ENCODE data around the gene GALP.
"Not testable (repeated sequence)": the region's sequence is repeated elsewhere in the genome, so short reads cannot be mapped to it uniquely, and the experiment has no call there.

The GALP gene

DNA sequence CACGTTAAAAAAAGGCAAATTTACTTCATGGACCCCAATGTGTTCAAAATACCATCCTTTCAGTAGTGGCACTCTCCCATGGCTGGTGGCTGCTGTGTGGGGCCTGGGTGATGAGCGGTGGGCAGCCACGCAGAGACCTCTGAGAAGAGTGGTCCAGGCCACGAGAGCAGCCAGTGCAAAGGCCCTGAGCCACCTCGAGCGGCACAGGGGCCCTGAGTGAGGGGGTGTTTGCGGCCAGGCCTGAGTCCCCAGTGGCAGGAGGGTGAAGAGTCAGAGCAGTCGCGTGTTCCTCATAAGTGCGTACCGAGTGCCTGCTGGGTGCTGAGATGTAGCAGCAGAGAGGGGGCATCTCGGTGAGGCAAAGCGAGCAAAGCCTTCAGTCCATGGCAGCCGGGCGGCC, 27.7 kb upstream of the GALP start:
- no peak for DNase-seq (ENCODE audit: low read depth)

DNA sequence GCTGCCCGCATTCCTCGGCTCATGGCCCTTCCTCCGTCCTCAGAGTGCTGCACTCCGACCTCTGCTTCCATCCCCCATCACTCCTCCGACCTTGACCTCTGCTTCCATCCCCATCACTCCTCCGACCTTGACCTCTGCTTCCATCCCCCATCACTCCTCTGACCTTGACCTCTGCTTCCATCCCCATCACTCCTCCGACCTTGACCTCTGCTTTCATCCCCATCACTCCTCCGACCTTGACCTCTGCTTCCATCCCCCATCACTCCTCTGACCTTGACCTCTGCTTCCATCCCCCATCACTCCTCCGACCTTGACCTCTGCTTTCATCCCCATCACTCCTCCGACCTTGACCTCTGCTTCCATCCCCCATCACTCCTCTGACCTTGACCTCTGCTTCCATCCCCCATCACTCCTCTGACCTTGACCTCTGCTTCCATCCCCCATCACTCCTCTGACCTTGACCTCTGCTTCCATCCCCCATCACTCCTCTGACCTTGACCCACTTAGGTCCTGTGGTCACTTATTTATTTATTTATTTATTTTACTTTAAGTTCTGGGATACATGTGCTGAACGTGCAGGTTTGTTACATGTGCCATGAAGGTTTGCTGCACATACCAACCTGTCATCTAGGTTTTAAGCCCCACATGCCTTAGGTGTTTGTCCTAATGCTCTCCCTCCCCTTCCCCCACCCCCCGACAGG, 26.7 kb upstream of the GALP start:
- DNase-seq (ENCODE audit: low read depth) = not testable (repeated sequence)

DNA sequence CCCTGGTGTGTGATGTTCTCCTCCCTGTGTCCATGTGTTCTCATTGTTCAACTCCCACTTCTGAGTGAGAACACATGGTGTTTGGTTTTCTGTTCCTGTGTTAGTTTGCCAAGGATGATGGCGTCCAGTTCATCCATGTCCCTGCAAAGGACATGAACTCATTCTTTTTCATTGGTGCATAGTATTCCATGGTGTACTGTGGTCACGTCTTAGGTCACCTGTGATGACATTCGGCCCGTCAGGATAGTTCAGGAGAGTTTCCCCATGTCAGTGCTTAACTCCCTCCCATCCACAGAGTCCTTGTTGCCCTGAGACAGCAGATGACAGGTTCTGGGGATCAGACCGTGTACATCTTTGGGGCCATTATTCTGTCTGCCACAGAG, 26.2 kb upstream of the GALP start:
- no peak for DNase-seq (ENCODE audit: low read depth)

GRCh38 chr19:56150358-56150757, 25.4 kb upstream of the GALP start:
- DNase-seq (ENCODE audit: low read depth) = no peak

DNA sequence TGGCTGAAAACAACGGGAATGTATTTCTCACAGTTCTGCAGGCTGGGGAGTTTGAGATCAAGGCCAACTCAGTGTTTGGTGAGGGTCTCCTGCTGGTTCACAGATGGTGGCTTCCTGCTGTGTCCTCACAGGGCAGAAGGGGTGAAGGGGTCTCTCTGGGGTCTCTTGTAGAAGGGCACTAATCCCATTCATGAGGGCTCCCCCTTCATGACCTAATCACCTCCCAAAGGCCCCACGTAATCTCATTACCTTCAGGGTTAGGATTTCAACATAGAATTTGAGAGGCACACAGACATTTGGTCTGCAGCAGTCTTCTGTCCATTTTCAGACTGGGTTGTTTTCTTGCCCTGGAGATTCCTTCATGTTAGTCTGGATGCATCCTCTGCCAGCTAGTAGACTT, 23.2 kb upstream of the GALP start:
- no peak for DNase-seq (ENCODE audit: low read depth)

DNA sequence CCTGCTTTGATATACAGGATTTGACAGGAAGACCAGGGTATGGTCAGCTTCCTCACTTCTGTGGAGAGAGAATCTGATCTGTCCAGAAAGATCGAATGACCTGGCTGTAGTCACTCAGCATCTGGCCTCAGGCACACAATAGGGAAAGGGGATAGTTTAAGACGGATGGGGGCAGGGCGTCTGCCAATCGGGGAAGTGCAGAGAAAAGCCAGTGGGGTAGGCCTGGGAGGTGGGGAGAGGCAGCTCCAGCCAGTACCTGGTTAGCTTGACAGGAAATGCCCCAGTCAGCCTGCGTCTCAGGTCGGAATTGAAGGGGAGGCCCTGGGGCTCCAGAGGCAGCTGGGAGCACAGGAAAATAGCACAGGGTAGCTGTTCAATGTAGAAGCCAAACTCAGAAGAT, 22.3 kb upstream of the GALP start:
- DNase-seq (ENCODE audit: low read depth) = no peak

- DNase-seq (ENCODE audit: low read depth) = no peak
Observed at GRCh38 chr19:56155124-56155687, 20.6 kb upstream of the GALP start.

DNA sequence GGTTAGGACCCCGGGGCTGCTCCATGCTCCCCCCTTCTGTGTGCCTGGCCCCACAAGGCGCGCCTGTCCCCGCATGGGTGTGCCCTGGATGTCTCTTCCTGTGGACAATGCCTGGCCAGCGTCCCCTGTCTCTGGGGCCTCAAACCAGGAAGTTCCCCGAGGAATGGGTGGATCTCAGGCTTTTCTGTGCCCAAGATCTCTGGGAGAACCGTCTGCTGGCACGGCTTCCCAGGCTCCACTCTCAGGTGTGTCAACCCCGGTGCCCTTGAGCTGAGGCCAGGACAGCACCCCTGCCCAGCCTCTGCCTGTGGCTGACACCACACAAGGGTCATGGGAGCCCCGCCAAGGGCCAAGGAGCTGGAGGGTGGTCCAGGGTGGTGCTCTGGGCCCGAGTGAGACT, 19.0 kb upstream of the GALP start:
- no peak for DNase-seq (ENCODE audit: low read depth)

- DNase-seq (ENCODE audit: low read depth) = no peak
Observed at GRCh38 chr19:56158170-56158757, 17.5 kb upstream of the GALP start.

DNA sequence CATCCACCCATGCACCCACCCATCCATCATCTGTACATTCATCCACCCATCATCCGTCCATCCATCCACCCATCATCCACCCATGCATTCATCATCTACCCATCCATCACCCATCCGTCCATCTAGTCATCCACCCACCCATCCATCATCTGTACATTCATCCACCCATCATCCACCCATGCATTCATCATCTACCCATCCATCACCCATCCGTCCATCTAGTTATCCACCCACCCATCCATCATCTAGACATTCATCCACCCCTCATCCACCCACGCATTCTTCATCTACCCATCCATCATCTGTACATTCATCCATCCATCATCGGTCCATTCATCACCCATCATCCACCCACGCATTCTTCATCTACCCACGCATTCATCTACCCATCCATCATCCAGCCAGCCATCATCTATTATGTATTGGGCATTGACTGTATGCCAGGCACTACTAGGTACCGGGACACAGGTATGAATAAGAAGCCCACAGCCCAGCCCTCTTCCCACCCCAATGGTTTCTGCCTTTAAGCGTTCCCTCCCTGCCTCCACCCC, 16.7 kb upstream of the GALP start:
- DNase-seq (ENCODE audit: low read depth) = no peak

GRCh38 chr19:56159622-56160271, 16.1 kb upstream of the GALP start:
- no peak for DNase-seq (ENCODE audit: low read depth)

DNA sequence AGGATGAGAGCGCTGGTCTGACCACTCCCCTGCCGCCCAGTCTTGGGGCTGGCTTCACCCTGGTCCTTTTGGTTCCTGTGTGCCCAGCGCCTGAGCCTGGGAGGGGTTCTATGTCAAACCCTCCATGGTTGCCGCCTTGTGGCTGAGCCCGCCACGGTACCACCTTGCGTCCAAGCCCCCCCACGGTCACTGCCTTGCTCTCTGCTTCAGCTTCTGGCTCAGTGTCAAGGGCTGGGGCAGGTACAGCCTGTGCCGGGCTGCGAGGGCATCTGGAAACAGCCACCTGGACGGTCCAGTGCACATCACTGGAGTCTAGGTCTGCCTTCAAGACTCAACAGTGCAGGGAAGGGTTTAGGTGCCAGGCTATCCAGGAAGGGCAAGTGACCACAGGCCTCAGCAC, 14.3 kb upstream of the GALP start:
- no peak for DNase-seq (ENCODE audit: low read depth)

DNA sequence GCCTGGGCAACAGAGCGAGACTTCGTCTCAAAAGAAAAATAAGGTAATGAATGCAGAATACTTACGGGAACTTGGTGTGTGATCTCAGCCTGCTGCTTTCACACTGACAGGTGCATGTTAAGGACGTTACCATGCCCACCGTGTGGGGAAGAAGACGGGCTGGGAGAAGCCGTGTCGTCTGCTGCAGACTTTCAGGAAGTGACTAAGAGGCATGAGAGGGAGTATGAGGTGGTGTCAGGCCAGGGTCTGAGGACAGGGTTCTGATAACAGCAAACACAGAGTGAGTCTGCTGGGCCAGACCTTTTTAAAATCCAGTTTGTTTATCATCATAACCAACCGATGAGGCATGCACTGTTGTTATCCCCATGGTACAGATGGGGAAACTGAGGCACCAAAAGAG, 13.6 kb upstream of the GALP start:
- DNase-seq (ENCODE audit: low read depth) = no peak

GRCh38 chr19:56163097-56163496, 12.7 kb upstream of the GALP start:
- no peak for DNase-seq (ENCODE audit: low read depth)

GRCh38 chr19:56167064-56167578, 8.7 kb upstream of the GALP start:
- no peak for DNase-seq (ENCODE audit: low read depth)

- no peak for DNase-seq (ENCODE audit: low read depth)
Observed at GRCh38 chr19:56170261-56170660, 5.5 kb upstream of the GALP start.

GRCh38 chr19:56174086-56174485, 1.7 kb upstream of the GALP start:
- no peak for DNase-seq (ENCODE audit: low read depth)

GRCh38 chr19:56174550-56174949, 1.3 kb upstream of the GALP start:
- DNase-seq (ENCODE audit: low read depth) = no peak

DNA sequence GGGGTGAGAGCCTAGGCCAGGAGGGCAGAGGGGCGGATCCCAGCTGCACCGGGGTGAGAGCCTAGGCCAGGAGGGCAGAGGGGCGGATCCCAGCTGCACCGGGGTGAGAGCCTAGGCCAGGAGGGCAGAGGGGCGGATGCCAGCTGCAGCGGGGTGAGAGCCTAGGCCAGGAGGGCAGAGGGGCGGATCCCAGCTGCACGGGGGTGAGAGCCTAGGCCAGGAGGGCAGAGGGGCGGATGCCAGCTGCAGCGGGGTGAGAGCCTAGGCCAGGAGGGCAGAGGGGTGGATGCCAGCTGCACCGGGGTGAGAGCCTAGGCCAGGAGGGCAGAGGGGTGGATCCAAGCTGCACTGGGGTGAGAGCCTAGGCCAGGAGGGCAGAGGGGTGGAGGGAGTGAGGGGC, 502 bp downstream of the GALP start:
- DNase-seq (ENCODE audit: low read depth) = not testable (repeated sequence)

GRCh38 chr19:56176881-56177280, 1.1 kb downstream of the GALP start:
- DNase-seq (ENCODE audit: low read depth) = no peak

DNA sequence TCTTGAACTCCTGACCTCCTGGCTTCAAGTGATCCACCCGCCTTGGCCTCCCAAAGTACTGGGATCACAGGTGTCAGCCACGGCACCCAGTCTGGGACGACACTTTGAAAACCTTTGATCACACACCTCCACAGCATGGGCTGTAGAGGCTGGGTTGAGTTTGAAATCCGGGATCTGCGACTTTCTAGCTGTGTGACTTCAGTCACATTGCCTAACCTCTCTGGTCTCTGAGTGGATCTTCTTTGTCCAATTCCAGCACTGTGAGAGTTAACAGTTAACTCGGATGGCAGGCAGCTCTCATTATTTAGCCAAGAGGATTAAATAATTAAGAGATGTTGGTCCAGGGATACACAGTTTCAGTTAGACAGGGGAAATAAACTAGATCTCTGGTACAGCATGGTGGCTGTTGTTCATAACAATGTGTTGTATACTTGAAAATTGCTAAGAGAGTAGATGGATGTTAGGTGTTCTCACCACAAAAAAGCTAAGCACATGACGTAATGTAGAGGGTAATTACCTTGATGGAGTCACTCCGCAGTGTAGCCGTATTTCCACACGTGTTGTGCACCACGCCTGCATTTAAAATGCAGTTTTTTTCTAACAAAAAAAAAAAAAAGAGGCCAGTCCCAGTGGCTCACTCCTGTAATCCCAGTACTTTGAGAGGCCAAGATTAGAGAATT, 1.9 kb downstream of the GALP start:
- DNase-seq (ENCODE audit: low read depth) = no peak

- DNase-seq (ENCODE audit: low read depth) = no peak
Observed at GRCh38 chr19:56189785-56190184, 14.0 kb downstream of the GALP start.
